ENCODE measurements around the gene F12. TPM values are rescaled to one million over a fixed set of nuclear protein-coding genes. Genes with fewer than 3 reads are reported as not detected.

The F12 gene
- total RNA-seq, 4 donors from 2014 or later: 0.42 to 2.6 (median 1.1) TPM; not detected in 1

- TF ChIP-seq, protein P1, sequence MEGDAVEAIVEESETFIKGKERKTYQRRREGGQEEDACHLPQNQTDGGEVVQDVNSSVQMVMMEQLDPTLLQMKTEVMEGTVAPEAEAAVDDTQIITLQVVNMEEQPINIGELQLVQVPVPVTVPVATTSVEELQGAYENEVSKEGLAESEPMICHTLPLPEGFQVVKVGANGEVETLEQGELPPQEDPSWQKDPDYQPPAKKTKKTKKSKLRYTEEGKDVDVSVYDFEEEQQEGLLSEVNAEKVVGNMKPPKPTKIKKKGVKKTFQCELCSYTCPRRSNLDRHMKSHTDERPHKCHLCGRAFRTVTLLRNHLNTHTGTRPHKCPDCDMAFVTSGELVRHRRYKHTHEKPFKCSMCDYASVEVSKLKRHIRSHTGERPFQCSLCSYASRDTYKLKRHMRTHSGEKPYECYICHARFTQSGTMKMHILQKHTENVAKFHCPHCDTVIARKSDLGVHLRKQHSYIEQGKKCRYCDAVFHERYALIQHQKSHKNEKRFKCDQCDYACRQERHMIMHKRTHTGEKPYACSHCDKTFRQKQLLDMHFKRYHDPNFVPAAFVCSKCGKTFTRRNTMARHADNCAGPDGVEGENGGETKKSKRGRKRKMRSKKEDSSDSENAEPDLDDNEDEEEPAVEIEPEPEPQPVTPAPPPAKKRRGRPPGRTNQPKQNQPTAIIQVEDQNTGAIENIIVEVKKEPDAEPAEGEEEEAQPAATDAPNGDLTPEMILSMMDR (IDR thresholded peaks at IDR 0.05): no peak
- TF ChIP-seq POLR2A (IDR thresholded peaks at IDR 0.05): no peak
- no peaks in the 10 kb centered on the region for H3K9me3 ChIP-seq
- no peak for DNase-seq
- peaks cover 13% of the 10 kb centered on the region in 2 donors for H3K4me1 ChIP-seq
- no peak overlapping the region for H3K27ac ChIP-seq
- no peaks in the 10 kb centered on the region for H3K27me3 ChIP-seq
- H3K36me3 ChIP-seq: peaks cover 36 to 37% of the 10 kb centered on the region in 2 donors
- H3K4me3 ChIP-seq (replicated peaks in 1 of 3): no peak overlapping the region
- intact Hi-C loops (cut with DNase I): no loop called here
- WGBS, 2 donors: 75 to 88% methylated on average over 7 of the region's 7 CpGs
Observed at GRCh38 chr5:177430972-177431316, 21.6 kb upstream of the F12 start.

DNA sequence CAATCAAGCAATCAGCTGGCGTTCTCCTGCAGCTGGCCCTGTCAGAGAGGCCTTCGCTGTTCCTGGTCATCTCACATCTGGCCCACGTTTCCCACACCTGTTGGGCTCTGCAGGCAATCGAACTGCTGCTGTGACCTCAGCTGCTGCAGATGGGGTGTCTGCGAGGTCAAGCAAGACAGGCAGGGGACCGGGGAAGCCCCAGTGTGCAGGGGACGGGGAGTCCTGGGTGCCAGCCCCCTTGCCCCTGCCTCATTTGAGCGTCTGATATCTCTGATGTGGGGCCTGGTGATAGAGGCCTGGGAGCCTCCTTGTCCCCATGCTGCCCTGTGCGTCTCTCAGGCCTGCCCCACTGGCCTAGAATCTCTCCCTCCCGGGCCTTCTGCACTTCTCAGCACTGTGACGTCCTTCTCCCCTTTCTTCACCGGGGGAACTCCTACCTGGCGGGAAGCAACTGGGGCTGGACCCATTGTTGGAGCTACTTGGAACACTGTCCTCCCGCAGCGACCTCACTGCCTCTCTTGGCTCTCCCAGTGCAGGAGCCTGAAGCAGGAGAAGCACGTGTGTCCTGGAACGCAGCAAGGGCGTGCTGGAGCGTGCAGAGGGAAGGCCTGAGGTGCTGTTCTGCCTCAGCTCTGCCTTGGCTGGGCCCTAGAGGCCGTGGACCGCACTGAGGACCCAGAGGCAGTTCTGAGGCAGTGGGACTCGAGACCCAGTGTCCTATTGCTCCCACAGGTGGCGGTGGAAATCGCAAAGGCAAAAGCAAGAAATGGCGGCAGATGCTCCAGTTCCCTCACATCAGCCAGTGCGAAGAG, 21.0 kb upstream of the F12 start:
- H3K36me3 ChIP-seq: peaks cover 31 to 33% of the 10 kb centered on the region in 2 donors
- peaks cover 13% of the 10 kb centered on the region in 2 donors for H3K4me1 ChIP-seq
- 90 to 95% methylated on average over 21 to 25 of the region's 26 CpGs for WGBS, 2 donors

GRCh38 chr5:177429248-177430040, 20.1 kb upstream of the F12 start:
- DNase-seq: peak; percentile 25 to 30
- H3K4me1 ChIP-seq: peaks cover 13% of the 10 kb centered on the region in 2 donors
- H3K27ac ChIP-seq: no peak overlapping the region
- WGBS, 2 donors: 86 to 92% methylated on average over 6 of the region's 6 CpGs
- TF ChIP-seq, protein P1 (IDR thresholded peaks at IDR 0.05): no peak
- TF ChIP-seq POLR2A (IDR thresholded peaks at IDR 0.05): no peak
- peaks cover 23 to 24% of the 10 kb centered on the region in 2 donors for H3K36me3 ChIP-seq
- no peak overlapping the region for H3K4me3 ChIP-seq (replicated peaks in 1 of 3)
- H3K9me3 ChIP-seq: no peaks in the 10 kb centered on the region
- no peaks in the 10 kb centered on the region for H3K27me3 ChIP-seq
- intact Hi-C loops (cut with DNase I): no loop called here

More for the DNA sequence above, 21.0 kb upstream of the F12 start:
- no peak for DNase-seq
- Histone ChIP-seq H3K9me3 (no peaks in the 10 kb centered on the region), H3K27ac (no peak overlapping the region), H3K4me3 (replicated peaks in 1 of 3) (no peak overlapping the region), H3K27me3 (no peaks in the 10 kb centered on the region)
- no peak for TF ChIP-seq POLR2A (IDR thresholded peaks at IDR 0.05)
- TF ChIP-seq, protein P1 (IDR thresholded peaks at IDR 0.05): no peak
- intact Hi-C loops (cut with DNase I): no loop called here

DNA sequence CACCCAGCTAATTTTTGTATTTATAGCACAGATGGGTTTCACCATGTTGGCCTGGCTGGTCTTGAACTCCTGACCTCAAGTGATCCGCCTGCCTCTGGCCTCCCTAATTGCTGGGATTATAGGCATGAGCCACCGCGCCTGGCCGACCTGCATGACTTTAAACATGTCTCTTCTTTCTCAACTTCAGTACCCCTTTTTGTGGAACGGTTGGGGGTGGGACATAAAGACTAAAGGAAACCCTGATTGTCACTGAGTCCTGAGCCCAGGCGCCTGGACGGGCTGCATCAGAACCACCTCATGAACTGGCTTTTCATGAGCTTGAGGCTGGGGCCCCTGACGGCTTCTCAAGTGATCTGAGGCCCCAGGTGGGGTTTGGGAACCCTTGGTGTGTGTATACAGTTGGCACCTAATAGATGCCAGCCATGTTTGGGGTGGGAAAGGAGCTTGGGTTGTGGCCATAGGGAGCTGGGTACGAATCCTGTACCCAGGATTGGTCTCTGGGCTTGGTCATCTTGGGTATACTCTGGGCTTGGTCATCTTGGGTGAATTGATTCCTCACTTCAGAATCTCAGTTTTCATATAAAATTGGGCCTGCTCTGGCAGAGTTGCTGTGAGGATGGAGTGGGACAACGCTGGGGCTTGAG, 19.3 kb upstream of the F12 start:
- Histone ChIP-seq H3K27ac (no peak overlapping the region), H3K36me3 (peaks cover 16% of the 10 kb centered on the region in 2 donors), H3K27me3 (no peaks in the 10 kb centered on the region), H3K4me3 (replicated peaks in 1 of 3) (no peak overlapping the region), H3K9me3 (no peaks in the 10 kb centered on the region), H3K4me1 (peaks cover 13% of the 10 kb centered on the region in 2 donors)
- no peak for DNase-seq
- WGBS, 2 donors: 83 to 90% methylated on average over 9 to 10 of the region's 10 CpGs
- TF ChIP-seq, protein P1 (IDR thresholded peaks at IDR 0.05): no peak
- TF ChIP-seq POLR2A (IDR thresholded peaks at IDR 0.05): no peak
- intact Hi-C loops (cut with DNase I): no loop called here
